Retinal pigment epithelial cell (primary cell): ENCODE measurements around the gene PROC.

Source experiments
- DNase-seq: peaks from one replicate; pipeline ENCODE4 v3.0.0-alpha.2; 2010; ENCODE audit warnings: low read depth
- H3K4me3 ChIP-seq: 2 replicates; pipeline ENCODE4 v1.5.1; 2011; ENCODE audit warnings: mild to moderate bottlenecking, low read length, control low read depth, moderate library complexity
- TF ChIP-seq, protein P1 (sequence below): conservative IDR thresholded peaks from 2 replicates; pipeline ENCODE4 v1.5.1; 2011; ENCODE audit warnings: low read depth, low read length, control low read depth, inconsistent platforms

The PROC gene

DNA sequence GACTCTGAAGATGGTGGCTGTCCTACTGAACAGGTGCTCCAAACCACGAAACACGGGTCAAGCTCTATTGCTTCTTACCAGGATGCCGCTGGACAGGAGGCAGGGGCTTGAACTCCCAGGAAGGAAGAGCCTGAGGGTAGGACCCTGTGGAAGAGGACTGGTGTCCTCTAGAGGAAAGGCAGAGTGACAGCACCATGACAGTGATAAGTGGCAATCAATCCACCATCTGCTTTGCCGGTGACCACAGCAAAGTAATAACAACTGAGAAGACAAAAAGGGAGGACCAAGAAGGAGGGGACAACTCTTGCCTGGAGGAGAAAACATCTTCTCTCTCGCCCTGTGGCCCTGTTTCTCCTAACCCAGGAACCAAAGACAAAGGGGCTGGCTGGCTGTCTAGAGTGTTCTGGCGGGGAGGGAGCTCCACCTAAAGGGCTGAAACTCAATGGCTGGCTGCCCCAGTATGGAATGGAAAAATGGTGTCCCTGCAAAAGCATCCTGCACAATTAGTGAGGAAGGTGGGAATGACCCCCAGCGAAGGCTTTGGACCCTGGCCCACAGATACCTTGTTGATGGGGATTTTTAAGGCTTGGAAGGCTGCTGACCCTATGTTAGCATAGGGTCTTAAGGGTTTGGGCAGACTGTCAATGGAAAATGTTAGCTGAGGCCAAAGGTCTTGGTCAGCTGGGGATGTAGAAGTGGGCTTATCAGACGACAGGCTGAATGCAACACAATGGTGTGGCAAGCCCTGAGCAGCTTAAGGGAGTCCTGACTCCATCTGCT is 35.4 kb downstream of the PROC start:
- no peak overlapping the region for H3K4me3 ChIP-seq
- TF ChIP-seq, protein P1, sequence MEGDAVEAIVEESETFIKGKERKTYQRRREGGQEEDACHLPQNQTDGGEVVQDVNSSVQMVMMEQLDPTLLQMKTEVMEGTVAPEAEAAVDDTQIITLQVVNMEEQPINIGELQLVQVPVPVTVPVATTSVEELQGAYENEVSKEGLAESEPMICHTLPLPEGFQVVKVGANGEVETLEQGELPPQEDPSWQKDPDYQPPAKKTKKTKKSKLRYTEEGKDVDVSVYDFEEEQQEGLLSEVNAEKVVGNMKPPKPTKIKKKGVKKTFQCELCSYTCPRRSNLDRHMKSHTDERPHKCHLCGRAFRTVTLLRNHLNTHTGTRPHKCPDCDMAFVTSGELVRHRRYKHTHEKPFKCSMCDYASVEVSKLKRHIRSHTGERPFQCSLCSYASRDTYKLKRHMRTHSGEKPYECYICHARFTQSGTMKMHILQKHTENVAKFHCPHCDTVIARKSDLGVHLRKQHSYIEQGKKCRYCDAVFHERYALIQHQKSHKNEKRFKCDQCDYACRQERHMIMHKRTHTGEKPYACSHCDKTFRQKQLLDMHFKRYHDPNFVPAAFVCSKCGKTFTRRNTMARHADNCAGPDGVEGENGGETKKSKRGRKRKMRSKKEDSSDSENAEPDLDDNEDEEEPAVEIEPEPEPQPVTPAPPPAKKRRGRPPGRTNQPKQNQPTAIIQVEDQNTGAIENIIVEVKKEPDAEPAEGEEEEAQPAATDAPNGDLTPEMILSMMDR, result peak; percentile 17
- no peak for DNase-seq

DNA sequence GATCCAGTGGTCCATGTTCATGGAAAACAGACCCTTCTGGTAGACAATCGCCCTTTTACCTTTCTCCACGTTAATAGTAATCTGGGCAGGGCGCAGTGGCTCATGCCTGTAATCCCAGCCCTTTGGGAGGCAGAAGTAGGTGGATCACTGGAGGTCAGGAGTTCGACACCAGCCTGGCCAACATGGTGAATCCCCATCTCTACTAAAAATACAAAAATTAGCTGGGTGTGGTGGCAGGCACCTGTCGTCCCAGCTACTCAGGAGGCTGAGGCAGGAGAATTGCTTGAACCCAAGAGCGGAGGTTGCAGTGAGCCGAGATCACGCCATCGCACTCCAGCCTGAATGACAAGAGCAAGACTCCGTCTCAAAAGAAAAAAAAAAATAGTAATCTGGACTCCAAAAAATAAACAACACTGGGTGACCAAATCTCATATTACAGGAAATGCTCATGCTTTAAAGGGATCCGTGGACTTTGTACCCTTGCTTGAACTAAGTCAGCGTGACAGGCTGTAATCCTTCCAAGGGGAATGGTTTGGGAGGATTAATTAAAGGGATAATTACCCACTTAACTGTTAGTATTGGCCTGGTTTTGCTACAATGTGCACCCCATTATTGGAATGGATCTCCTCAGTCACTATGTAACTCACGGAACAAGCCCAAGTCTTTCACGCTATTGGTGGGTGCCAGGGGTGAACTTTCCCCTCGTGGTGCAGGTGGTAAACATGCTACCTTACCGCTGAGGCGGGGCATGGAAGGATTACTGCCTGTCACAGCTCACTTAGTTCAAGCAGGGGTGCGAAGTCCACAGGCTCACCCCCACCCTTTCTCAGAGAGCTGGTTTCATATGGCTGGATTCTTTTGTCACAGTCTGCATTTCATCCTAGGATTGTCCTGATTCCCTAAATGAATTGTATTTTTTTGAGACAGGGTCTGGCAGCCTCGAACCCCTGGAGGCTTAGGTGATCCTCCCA is 36.7 kb downstream of the PROC start:
- no peak overlapping the region for H3K4me3 ChIP-seq
- TF ChIP-seq, protein P1, result no peak
- peak; percentile 74 for DNase-seq

DNA sequence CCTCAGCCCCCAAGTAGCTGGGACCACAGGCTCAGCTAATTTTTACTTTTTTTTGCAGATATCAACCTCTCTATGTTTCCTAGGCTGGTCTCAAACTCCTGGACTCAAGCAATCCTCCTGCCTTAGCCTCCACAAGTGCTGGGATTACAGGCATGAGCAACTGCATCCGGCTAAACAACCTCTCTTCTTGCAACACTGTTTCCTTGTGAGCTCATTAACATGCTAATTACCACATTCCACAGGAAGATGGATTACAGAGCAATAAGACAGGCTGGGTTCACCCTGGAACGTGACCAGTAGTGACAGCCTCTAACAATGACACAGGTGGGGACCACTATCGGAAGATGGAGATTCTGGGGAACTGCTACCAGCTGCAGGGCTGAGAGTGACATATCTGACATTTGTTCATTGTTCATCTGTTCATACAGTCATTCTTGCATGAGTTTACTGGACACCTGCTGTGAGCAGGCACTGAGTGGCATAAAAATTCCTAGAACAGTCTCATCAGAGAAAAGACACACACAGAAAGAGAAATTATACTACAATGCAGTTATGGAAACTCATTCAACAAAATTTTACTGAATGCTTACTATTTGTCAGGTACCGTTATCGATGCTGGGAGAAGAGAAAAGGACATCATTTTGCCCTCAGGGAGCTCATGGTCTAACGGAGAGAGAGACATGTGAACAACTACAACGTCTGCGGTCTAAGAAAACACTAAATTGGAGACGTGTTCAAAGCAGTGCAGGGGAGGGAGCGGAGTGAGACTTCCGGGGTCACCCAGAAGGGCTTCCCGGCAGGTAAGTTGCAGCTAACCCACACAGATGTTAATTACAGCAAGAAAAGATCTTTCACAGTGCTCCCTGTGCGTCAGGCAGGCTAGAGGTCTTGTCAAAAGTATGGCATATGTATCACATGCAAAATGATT is 37.6 kb downstream of the PROC start:
- DNase-seq, result no peak
- H3K4me3 ChIP-seq, result no peak overlapping the region
- TF ChIP-seq, protein P1, result no peak

DNA sequence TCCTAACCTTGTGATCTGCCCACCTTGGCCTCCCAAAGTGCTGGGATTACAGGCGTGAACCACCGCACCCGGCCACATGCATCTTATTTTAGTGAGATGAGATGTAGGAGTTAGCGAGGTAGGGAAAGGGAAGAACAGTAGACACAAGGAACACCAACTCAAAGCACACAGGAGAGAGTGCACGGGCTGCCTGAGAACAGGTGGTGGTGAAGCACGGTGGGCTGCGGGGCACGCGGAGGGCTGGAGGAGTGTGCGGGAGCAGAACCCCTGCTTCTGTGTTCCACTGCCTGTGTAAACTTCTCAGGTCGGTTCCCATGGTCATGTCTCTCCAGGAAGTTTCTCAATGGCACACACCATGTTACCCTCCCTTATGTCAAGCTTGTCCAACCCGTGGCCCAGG is 38.7 kb downstream of the PROC start:
- no peak for DNase-seq
- H3K4me3 ChIP-seq, result no peak overlapping the region
- TF ChIP-seq, protein P1, result no peak

DNA sequence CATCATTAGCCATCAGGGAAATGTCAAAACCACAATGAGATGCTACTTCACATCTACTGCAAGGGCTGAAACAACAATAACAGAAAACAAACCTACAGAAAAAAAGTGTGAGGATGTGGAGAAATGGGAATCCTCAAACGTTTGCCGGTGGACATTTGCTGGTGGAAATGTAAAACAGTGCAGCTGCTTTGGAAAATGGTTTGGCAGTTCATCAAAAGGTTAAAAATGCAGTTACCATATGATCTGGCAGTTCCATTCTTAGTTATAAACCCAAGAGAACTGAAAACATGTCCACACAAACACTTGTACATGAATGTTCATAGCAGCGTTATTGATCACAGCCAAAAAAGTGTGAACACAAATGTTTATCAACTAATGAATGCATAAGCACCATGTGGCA is 44.2 kb downstream of the PROC start:
- TF ChIP-seq, protein P1, result no peak
- no peak for DNase-seq
- no peak overlapping the region for H3K4me3 ChIP-seq

DNA sequence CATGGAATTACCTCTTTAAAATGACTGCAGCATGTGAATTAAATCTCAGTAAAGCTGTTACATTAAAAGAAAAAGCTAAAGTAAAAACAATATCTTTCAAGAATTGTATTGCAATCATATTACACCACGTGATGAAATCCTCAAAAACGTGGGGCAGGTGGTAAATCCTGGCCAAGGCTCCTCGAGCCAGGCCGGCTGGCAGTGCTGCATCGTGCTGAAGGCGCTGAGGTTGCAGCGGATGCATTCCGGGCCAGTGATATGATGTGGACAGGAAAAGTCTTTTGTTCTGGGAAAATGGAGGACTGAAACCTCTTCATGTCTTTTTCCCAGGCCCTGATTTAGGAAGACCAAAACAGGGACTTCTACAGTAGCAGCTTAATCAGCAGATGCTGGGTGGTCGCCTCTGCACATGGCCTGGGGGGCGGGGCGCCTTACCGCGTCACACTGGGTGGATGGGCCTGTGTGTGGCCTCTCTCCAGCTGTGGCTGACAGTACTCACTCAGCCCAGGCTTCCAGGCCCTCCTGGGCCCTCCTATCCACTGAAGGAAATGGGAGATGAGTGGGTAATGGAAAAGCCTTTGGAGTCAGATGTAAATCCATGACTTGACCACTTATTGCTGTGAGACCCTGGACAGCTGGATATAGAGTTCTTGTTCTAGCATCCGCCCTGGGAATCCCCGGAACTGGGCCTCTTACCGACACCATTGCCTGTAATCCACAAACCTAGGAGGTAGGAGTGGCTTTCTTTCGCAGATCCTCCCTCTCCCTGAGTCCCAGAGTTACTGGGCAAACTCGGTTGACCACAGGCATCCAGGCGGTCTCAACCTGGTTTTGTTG is 45.1 kb downstream of the PROC start:
- TF ChIP-seq, protein P1, result no peak
- DNase-seq, result no peak
- no peak overlapping the region for H3K4me3 ChIP-seq
